Ectodermal cell (in vitro differentiated cells): ENCODE results near the gene TEKTIP1.

Experiments
- H3K27ac ChIP-seq: 2 replicates; pipeline ENCODE4 v1.7.0; 2013; ENCODE audit warnings: mild to moderate bottlenecking, low read depth, low read length; ENCODE audit not compliant: insufficient read depth, poor library complexity, severe bottlenecking
- H3K27me3 ChIP-seq: 2 replicates; pipeline ENCODE4 v1.7.0; 2013; ENCODE audit warnings: mild to moderate bottlenecking, low read length; ENCODE audit not compliant: insufficient read depth, control insufficient read depth, poor library complexity, severe bottlenecking
- H3K36me3 ChIP-seq: one replicate; pipeline ENCODE4 v1.7.0; 2013; ENCODE audit warnings: low read length; ENCODE audit not compliant: control insufficient read depth, insufficient read depth
- H3K4me1 ChIP-seq: one replicate; pipeline ENCODE4 v1.7.0; 2013; ENCODE audit warnings: low read length; ENCODE audit not compliant: control insufficient read depth, insufficient read depth
- H3K4me3 ChIP-seq: 2 replicates; pipeline ENCODE4 v1.7.0; 2013; ENCODE audit warnings: low read depth, low read length, control low read depth; ENCODE audit not compliant: insufficient read depth
- H3K9me3 ChIP-seq: 2 replicates; pipeline ENCODE4 v1.7.0; 2013; ENCODE audit warnings: mild to moderate bottlenecking, low read length, moderate library complexity; ENCODE audit not compliant: control insufficient read depth
- WGBS, 2 experiments: methylation state at CpG; one replicate each; pipeline ENCODE4 v1.1.7; 2013; ENCODE audit warnings: missing lambda C conversion rate in 2 of 2; 5-methylcytosine and 5-hydroxymethylcytosine counted together

TEKTIP1 gene

DNA sequence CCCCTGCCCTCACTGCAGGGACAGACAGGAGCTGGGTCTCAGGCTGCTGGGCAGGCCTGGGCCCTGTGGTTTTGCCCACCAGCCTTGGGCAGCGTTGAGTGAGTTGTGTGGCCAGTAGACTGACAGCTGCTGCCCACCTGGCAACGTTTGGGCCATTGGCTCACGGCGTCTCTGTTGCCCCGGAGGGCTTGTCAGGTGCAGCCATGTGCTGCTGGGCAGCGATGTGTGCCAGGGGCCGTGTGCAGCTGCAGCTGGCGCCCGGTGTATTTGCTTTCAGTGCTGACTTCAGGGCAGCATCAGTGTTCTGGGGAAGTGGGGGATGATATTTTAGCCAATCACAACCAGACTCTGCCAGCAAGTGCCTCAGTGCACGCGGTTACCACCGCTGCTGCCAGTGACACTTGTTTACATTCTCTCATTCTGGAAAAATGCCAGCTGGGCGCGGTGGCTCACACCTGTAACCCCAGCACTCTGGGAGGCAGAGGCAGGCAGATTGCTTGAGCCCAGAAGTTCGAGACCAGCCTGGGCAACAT is 22.2 kb upstream of the TEKTIP1 start:
- WGBS, 2 experiments: 89 to 94% methylated on average over 15 of the region's 15 CpGs
- no peaks in the 10 kb centered on the region for H3K9me3 ChIP-seq
- H3K36me3 ChIP-seq: peaks cover 5% of the 10 kb centered on the region
- H3K4me3 ChIP-seq: no peak overlapping the region
- H3K4me1 ChIP-seq: no peaks in the 10 kb centered on the region
- H3K27me3 ChIP-seq: no peaks in the 10 kb centered on the region
- no peak overlapping the region for H3K27ac ChIP-seq

DNA sequence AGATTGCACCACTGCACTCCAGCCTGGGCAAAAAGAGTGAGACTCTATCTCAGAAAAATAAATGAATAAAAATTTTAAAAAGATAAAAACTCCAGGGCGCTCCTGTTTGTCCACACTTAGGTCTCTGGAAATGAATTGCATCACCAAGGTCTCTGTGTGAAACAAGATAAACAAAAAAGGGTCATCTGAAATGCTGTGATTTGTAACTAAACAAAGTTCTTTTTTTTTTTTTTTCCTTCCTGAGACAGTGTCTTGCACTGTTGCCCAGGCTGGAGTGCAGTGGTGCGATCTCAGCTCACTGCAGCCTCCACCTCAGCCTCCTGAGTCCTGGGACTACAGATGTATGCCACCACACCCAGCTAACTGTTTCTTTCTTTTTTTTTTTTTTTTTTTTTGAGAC is 21.3 kb upstream of the TEKTIP1 start:
- no peaks in the 10 kb centered on the region for H3K4me1 ChIP-seq
- H3K4me3 ChIP-seq: no peak overlapping the region
- H3K27me3 ChIP-seq: no peaks in the 10 kb centered on the region
- H3K9me3 ChIP-seq: no peaks in the 10 kb centered on the region
- no peak overlapping the region for H3K27ac ChIP-seq
- H3K36me3 ChIP-seq: no peaks in the 10 kb centered on the region
- WGBS, 2 experiments: 90 to 94% methylated on average over 2 of the region's 2 CpGs

DNA sequence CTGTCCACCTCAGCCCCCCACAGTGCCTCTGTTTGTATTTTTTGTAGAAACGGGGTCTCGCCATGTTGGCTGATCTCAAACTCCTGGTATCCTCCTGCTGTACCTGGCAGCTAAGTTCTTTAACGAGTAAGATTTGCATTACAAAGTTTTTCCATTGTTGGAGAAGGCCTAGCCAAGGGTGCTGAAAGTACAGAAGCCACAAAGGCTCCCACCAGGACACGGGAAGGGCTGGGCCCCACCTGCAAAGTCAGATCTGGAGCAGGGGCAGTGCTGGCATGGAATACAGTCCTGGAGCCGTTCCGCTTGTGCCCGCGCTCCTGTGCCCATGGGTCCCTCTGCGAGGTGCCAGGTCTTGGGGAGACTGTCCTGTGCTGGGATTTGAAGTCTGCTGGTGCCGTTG is 20.7 kb upstream of the TEKTIP1 start:
- WGBS, 2 experiments: 68 to 69% methylated on average over 10 of the region's 10 CpGs
- Histone ChIP-seq H3K9me3 (no peaks in the 10 kb centered on the region), H3K36me3 (no peaks in the 10 kb centered on the region), H3K4me3 (no peak overlapping the region), H3K27ac (no peak overlapping the region), H3K27me3 (no peaks in the 10 kb centered on the region), H3K4me1 (no peaks in the 10 kb centered on the region)

DNA sequence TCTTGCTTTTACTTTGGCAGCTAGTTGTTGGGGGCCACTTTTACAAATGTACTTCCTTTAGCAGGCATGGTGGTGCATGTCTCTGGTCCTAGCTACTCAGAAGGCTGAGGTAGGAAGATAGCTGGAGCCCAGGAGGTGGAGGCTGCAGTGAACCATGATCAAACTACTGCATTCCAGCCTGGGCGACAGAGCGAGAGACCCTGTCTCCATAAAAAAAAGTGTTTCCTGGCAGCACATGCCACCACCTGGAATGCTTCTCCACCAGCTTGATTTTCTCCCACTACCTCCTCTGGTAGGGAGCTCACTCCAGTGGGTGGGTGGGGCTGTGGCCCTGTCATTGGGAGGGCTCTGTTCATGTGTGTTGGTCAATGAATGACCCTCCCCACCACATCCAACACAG is 20.3 kb upstream of the TEKTIP1 start:
- Histone ChIP-seq H3K4me1 (no peaks in the 10 kb centered on the region), H3K4me3 (no peak overlapping the region), H3K27ac (no peak overlapping the region), H3K36me3 (no peaks in the 10 kb centered on the region), H3K9me3 (no peaks in the 10 kb centered on the region), H3K27me3 (no peaks in the 10 kb centered on the region)
- WGBS, 2 experiments: 88 to 98% methylated on average over 2 of the region's 2 CpGs

DNA sequence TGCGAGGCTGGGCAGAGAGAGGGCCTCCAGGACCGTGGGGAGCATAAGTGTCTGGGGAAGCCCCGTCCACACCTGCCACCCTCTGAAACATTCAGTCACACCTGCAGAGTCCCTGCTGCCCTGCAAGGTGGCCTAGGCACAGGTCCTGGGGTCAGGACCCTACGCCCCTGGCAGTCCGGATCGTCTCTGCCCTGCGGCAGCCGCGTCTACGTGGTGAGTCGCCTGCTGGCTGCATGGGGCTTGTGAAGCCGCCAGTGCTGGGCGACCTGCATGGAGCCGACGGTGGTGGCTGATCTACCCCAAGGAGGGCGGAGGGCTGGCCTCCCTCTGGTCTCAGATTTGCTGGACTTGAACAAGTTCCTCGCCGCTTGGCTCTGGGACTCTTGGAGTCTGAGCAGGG is 19.8 kb upstream of the TEKTIP1 start:
- 90 to 91% methylated on average over 18 of the region's 18 CpGs for WGBS, 2 experiments
- Histone ChIP-seq H3K4me3 (no peak overlapping the region), H3K4me1 (no peaks in the 10 kb centered on the region), H3K27ac (no peak overlapping the region), H3K27me3 (no peaks in the 10 kb centered on the region), H3K9me3 (no peaks in the 10 kb centered on the region), H3K36me3 (no peaks in the 10 kb centered on the region)

DNA sequence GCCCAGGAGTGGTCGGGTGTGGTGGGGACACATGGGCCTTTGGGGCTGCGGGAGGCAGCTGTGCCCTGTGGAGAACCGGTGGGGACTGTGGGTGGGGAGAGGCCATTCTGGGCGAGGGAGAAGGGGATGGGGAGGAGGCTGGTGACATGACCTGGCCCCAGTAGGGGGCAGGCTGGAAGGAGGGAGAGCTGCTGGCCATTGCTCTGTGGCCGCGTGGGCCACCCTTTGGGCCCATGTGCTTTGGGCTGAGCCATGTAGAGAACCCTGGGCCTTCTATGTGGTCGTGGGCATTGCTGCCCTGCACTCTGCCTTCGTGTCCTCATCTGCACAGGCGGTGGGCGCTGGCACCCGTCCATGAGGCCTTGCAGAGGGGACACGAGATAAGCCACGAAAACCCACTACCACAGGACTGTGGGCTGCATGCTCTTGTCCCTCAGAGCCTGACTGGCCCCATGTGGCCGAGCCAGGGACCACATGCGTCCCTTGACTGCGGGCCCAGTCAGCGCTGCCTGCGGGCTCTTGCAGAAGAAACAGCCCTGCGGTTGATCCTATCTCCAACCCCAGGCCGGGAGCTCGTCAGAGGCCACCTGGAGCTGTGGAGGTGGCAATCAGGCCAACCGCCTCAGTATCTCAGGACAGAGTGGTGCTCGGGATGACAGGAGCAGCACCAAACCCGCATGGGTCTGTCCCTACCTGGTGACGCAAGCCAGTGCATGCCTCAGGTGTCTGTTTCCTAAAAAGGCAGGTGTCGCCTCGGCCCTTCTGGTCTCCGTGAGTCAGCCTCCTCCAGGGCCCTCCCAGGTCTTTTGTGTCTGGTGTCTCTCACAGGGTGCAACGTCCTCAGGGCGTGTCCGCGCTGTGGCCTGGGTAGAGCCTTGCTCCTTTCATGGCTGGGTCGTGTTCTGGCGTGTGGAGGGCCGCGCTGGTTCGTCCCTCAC is 18.5 kb upstream of the TEKTIP1 start:
- 93% methylated on average over 37 of the region's 37 CpGs for WGBS, 2 experiments
- Histone ChIP-seq H3K36me3 (no peaks in the 10 kb centered on the region), H3K4me1 (no peaks in the 10 kb centered on the region), H3K27ac (no peak overlapping the region), H3K4me3 (no peak overlapping the region), H3K9me3 (no peaks in the 10 kb centered on the region), H3K27me3 (no peaks in the 10 kb centered on the region)

DNA sequence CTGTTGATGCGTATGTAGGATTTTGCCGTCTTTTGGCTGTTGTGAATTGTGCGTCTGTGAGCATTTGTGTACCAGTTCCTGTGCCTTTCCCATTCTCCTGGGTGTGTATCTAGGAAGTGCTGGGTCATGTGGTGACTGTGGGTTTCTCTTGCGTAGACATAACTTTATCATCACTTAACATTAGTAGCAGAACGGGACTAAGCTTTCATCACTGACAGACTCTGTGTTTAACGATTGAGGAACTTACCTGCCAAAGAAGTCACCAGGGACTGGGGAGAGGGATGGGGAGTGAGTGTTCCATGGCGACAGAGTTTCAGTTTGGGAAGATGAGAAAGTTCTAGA is 17.9 kb upstream of the TEKTIP1 start:
- Histone ChIP-seq H3K36me3 (no peaks in the 10 kb centered on the region), H3K27ac (no peak overlapping the region)
- WGBS, 2 experiments: 91 to 98% methylated on average over 7 of the region's 7 CpGs

DNA sequence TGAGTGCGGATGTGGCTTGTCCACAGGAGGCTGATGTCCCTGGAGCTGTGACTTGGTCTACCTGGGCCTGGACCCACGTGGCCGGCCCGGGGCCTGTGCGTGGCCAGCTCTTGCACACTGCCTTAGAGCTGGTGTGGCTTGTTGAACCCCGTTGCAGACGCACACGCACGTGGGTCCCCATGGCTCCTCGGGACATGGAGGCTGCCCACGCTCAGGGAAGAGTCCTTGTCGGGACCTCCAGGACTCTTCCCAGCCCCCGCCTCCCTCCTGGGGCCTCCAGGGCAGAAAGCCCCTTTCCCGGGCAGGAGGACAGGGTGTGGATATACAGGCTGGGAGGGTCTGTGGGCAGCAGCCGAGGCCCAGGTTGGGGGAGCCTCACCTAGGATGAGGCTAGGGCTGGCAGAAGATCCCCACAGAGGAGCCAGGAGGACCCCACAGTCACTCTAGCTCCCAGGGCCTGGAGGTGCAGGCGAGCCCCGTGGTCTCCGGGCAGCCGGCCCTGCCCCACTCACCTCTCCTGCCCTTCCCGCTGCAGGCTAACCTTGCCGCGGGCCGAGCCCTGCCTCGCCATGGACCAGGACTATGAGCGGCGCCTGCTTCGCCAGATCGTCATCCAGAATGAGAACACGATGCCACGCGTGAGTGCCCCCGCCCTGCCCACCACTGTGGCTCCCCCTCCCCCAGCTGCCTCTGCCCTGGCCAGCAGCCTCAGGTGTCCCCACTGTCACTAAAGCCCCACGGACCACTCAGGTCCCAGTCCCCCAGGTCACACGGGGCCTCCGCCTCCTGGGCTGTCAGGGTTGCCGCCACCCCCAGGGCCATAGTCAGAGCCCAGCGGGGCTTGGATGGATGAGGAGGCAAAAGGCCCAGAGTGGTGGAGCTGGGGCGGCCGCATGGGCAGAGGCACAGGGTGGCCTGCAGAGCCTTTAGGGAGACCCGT is 16.3 kb upstream of the TEKTIP1 start:
- H3K4me1 ChIP-seq: no peaks in the 10 kb centered on the region
- no peak overlapping the region for H3K27ac ChIP-seq
- H3K27me3 ChIP-seq: no peaks in the 10 kb centered on the region
- H3K9me3 ChIP-seq: no peaks in the 10 kb centered on the region
- no peak overlapping the region for H3K4me3 ChIP-seq
- H3K36me3 ChIP-seq: peaks cover 9% of the 10 kb centered on the region
- WGBS, 2 experiments: 95 to 96% methylated on average over 40 of the region's 40 CpGs

More for the DNA sequence above, 17.9 kb upstream of the TEKTIP1 start:
- Histone ChIP-seq H3K27me3 (no peaks in the 10 kb centered on the region), H3K9me3 (no peaks in the 10 kb centered on the region), H3K4me3 (no peak overlapping the region), H3K4me1 (no peaks in the 10 kb centered on the region)

DNA sequence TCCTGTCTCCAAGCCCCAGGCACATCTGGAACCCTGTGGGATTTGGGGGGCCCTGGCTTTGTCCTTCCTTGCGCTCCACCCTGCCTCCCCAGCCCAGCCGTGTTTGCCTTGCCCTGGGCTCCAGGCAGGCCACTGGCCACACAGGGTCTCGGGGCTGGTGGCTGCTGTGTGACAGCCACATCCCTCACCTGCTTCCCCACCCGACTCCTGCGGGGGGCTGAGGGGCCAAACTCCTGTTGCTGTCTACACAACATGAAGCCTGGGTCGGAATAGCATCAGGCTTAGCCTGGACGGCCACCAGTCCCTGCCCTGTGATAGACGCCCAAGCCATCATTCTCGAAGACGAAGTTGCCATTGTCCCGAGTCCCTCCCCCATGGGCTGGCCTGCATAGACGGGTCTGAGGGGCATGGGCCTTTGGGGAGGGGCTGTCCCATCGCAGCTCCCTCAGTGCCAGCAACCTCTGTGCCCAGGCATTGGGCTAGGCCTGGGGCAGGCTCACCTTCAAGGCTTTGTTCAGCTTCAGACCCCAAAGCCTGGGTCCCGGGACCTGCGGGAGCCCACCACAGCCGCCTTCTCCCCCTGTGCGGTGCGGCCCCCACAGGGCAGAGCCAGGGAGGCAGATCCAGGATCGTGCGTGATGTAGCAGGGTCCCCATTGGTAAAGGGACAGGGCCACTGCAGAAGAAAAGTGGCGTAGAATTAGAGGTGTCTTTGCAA is 15.5 kb upstream of the TEKTIP1 start:
- WGBS, 2 experiments: 95 to 96% methylated on average over 21 of the region's 21 CpGs
- H3K4me3 ChIP-seq: no peak overlapping the region
- H3K36me3 ChIP-seq: peaks cover 9% of the 10 kb centered on the region
- H3K4me1 ChIP-seq: no peaks in the 10 kb centered on the region
- H3K27me3 ChIP-seq: no peaks in the 10 kb centered on the region
- H3K9me3 ChIP-seq: no peaks in the 10 kb centered on the region
- no peak overlapping the region for H3K27ac ChIP-seq
